G401 (cell line): Measurements from ENCODE around the gene CSNK2B. TPM values are rescaled to one million over a fixed set of nuclear protein-coding genes. Genes with fewer than 3 reads are reported as not detected.
A peak's percentile ranks its signal among the peaks of the same experiment; 100 is the strongest.

Experiments
- DNase-seq: peaks from one replicate; pipeline ENCODE4 v3.0.0-alpha.2; 2015; ENCODE audit warnings: low spot score
- in situ Hi-C: cut with HindIII; loops from 2 replicates; pipeline ENCODE4 v1.10.0; 2016; ENCODE audit warnings: low sequenced_read_pairs, mixed read lengths
- total RNA-seq: library from RNA; depleted of rRNA; stranded (reverse); fragments of >200 nt; shearing (Covaris generic); gene quantifications from 2 replicates; pipeline ENCODE4 v1.2.3, GENCODE V29; 2014; rRNA removed

CSNK2B gene
- 105 and 107 TPM in 2 replicates for total RNA-seq

GRCh38 chr6:31665501-31666336 lies at the start of gene CSNK2B:
CSNK2B (plus strand) TSS chr6:31666080; CDS start chr6:31666832, 752 bp downstream.
- in situ Hi-C loops: no loop called here
- peak; percentile 99 for DNase-seq

GRCh38 chr6:31617010-31617409 lies 48.9 kb upstream of the CSNK2B start:
- in situ Hi-C loops: no loop called here
- DNase-seq: no peak

DNA sequence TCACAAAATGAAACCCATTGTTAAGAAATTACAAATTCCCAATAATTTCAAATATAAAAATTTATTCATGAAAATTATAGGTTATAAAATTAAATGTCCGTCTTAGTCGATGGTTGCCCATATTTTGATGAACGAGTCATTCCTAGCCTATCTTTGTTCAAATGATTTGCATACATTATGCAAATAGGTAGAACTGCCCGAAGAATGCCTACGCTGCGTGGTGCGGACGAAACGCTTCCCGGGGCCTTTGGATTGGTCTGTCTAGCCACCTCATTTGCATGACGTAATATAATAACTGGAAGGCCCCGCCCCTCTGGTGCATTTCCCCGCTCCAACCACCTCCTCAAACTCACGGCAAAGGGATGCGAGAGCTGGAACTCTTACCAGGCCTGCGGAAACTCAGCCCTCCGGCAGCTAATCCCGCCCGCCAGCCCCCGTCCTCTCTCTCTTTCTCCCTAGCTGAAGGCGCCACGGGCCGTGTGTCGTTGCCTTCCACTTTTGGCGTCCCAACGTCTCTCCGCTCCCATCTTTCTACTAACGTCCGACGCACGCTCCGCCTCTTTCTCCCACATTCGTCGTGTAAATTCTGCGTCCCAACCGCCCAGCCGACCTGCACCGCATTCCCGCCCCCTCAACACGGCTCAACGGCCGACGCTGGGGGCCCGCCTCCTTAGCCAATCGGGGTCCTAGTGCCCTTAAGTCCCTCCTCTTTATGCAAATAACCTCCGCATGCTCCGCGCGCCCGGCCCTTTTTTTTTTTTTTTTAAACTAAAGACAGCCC lies 45.9 kb upstream of the CSNK2B start:
- DNase-seq: peak; percentile 100
- in situ Hi-C loops: no loop called here

GRCh38 chr6:31620586-31621319 lies 45.1 kb upstream of the CSNK2B start, which contains the start of gene PRRC2A:
PRRC2A (plus strand) TSS chr6:31620715; CDS start chr6:31622790, 2,075 bp downstream.
- in situ Hi-C loops: no loop called here
- DNase-seq: peak; percentile 65

DNA sequence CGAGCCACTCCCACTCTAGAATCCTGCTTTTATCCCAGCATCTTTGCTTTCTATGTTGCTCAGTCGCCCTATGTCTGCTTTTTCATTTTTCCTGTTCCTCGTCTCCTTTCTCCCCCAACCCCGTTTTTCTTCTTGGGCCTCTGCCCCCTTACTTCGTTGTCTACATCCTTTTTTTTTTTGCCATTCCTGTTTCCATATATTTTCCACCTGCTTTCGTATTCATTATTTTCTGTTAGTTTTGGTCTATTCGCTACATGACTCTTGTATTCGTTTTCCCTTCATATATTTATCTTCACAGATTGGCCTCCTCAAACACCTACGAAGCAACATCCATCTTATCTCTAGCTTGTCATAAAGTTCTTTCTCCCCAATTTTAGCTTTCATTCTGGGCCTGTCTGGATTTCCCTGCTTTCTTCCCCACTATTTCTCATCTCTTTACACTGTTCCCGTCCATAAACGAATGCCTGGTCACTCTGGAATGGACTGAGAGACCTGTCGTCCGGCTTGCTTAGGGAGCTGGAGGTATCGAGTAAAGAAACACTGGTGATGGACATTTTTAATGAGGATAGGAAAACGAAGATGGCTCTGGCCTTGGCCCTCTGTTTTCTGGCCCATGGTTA lies 44.5 kb upstream of the CSNK2B start:
- in situ Hi-C loops: no loop called here
- DNase-seq: peak; percentile 26

GRCh38 chr6:31621991-31622390 lies 43.9 kb upstream of the CSNK2B start:
- in situ Hi-C loops: no loop called here
- peak; percentile 23 for DNase-seq

- in situ Hi-C loops: no loop called here
- no peak for DNase-seq
Measured at GRCh38 chr6:31622684-31623091, 43.2 kb upstream of the CSNK2B start.

- no peak for DNase-seq
Measured at GRCh38 chr6:31624070-31624469, 41.8 kb upstream of the CSNK2B start.

DNA sequence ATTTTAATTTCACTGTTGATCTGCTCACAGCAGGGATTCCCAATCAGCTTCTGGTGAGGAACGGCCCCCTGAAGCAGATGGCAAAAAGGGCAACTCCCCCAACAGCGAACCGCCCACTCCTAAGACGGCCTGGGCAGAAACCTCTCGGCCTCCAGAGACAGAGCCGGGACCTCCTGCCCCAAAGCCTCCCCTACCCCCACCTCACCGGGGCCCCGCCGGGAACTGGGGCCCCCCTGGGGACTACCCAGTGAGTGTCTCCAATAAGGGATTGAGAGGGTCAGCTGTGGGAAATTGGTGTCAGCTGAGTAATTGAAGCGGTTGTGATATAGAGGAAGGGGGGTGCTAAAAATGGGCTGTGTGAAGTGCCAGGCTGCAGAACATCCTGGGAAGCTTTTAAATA lies 38.9 kb upstream of the CSNK2B start:
- DNase-seq: no peak
- in situ Hi-C loops: no loop called here

More at GRCh38 chr6:31624070-31624469, 41.8 kb upstream of the CSNK2B start:
- in situ Hi-C loops: no loop called here

GRCh38 chr6:31627690-31628287 lies 38.1 kb upstream of the CSNK2B start:
- DNase-seq: no peak
- in situ Hi-C loops: no loop called here

DNA sequence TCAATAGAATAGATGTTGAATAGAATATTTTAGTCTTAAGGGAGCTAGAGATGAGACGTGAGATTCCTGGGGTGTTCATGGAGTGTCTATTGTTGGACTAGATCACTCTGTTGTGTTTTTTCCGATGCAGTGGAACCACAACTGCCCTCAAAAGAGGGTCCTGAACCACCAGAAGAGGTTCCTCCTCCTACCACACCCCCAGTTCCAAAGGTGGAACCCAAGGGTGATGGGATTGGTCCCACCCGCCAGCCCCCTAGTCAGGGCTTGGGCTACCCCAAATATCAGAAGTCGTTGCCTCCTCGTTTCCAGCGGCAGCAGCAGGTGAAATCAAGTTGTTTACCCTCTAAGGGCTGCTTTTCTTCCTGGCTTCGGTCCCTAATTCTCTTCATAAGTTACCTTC lies 36.9 kb upstream of the CSNK2B start:
- in situ Hi-C loops: no loop called here
- DNase-seq: no peak

DNA sequence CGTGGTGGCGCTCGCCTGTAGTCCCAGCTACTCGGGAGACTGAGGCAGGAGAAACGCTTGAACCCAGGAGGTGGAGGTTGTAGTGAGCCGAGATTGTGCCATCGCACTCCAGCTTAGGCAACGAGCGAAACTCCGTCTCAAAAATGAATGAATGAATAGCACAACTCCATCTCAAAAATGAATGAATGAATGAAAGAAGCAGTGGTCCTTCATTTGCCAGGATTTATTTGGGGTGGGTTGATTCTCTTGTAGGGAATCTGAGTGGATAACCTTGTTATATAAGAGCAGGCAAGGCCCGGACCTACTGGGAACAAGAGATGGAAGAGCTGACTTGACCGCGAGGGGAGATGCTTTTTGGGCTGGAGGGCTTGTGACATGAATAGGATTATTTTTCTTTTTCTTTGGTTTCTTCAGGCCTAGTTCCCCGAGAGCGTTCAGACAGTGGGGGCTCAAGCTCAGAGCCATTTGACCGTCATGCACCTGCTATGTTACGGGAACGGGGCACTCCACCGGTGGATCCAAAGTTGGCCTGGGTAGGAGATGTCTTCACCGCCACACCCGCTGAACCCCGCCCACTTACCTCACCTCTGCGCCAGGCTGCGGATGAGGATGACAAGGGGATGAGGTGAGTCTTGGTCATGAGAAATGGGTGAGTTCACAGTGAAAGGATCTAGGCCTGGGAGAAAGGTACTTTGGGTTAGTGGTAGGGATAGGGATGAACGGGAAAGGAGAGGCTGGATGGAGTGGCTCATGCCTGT lies 35.5 kb upstream of the CSNK2B start:
- DNase-seq: no peak
- in situ Hi-C loops: no loop called here

DNA sequence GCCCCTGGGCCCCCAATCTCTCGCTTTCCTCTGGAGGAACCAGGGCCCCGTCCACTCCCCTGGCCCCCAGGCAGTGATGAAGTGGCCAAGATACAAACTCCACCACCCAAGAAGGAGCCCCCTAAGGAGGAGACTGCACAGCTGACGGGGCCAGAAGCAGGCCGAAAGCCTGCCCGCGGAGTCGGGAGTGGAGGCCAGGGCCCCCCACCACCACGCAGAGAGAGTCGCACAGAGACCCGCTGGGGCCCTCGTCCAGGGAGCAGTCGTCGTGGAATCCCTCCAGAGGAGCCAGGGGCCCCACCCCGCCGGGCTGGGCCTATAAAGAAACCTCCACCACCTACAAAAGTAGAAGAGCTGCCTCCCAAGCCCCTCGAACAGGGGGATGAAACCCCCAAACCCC lies 34.7 kb upstream of the CSNK2B start:
- no peak for DNase-seq
- in situ Hi-C loops: no loop called here

GRCh38 chr6:31631681-31632278 lies 34.1 kb upstream of the CSNK2B start:
- no peak for DNase-seq
- in situ Hi-C loops: no loop called here

DNA sequence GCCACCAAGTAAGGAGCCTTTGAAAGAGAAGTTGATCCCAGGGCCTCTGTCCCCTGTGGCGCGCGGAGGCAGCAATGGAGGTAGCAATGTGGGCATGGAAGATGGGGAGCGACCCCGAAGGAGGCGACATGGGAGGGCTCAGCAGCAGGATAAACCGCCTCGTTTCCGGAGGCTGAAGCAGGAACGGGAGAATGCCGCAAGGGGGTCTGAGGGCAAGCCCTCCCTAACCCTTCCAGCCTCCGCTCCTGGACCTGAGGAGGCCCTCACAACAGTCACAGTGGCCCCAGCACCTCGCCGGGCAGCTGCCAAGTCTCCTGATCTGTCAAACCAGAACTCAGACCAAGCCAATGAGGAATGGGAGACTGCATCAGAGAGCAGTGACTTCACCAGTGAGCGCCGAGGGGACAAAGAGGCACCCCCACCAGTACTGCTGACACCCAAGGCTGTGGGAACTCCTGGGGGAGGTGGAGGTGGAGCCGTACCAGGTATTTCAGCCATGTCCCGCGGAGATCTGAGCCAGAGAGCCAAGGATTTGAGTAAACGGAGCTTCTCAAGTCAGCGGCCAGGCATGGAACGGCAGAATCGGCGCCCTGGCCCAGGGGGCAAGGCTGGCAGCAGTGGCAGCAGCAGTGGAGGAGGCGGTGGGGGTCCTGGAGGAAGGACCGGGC lies 33.5 kb upstream of the CSNK2B start:
- no peak for DNase-seq
- in situ Hi-C loops: no loop called here

DNA sequence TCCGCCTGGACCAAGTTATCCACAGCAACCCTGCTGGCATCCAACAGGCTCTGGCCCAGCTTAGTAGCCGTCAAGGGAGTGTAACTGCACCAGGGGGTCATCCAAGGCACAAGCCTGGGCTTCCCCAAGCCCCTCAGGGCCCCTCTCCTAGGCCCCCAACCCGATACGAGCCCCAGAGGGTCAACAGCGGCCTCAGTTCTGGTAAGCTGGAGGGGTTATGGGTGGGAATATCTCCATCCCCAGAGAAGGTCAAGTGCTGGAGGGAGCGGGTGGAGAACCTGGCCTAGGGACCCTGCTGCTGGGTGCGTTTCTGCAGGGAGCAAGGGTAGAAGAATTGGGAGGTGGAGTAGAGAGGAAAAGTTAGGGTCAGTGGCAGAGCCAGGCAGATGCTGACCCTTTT lies 32.4 kb upstream of the CSNK2B start:
- DNase-seq: no peak
- in situ Hi-C loops: no loop called here

DNA sequence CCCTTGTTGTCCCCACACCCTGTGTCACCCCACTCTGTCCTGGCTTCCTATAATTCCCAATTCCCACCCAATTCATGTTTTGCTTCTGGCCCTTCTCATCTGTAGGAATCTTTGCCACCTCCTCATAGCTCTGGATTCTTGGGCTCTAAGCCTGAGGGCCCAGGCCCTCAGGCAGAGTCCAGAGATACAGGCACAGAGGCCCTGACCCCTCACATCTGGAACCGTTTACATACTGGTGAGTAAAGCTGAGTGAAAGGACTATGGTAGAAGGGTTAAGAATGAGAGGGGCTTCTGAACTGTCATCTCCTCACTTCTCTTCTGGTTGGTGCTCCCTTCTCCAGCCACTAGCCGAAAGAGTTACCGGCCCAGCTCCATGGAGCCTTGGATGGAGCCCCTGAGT lies 31.7 kb upstream of the CSNK2B start:
- DNase-seq: no peak
- in situ Hi-C loops: no loop called here
